NCI-H128 (cell line): ENCODE results near the gene CDK3.
"Not testable (repeated sequence)": the region's sequence is repeated elsewhere in the genome, so short reads cannot be mapped to it uniquely, and the experiment has no call there.

ENCODE experiments used
- DNase-seq: peaks from one replicate; lab custom pipeline; 2025; ENCODE audit not compliant: unreplicated experiment; lab: John Stamatoyannopoulos, UW

Gene CDK3

GRCh38 chr17:76000755-76001521 is at the start of gene CDK3:
Gene CDK3 (plus strand): TSS chr17:76000855. CDS start chr17:76001426, 571 bp downstream.
- no peak for DNase-seq

- no peak for DNase-seq
These were observed 49.6 kb upstream of the CDK3 start for GRCh38 chr17:75950855-75951554.

- no peak for DNase-seq
These were observed 41.4 kb upstream of the CDK3 start for GRCh38 chr17:75959051-75959838.

GRCh38 chr17:75959839-75960511 is 40.7 kb upstream of the CDK3 start:
- DNase-seq, result no peak

- DNase-seq, result no peak
These were observed 35.2 kb upstream of the CDK3 start for GRCh38 chr17:75965468-75965867.

GRCh38 chr17:75969044-75969443 is 31.6 kb upstream of the CDK3 start:
- not testable (repeated sequence) for DNase-seq

- DNase-seq, result no peak
These were observed 30.6 kb upstream of the CDK3 start for GRCh38 chr17:75970011-75970523.

GRCh38 chr17:75970626-75971025 is 30.0 kb upstream of the CDK3 start:
- no peak for DNase-seq

- DNase-seq, result not testable (repeated sequence)
These were observed 25.5 kb upstream of the CDK3 start for GRCh38 chr17:75975187-75975586.

GRCh38 chr17:75975757-75976174 is 24.9 kb upstream of the CDK3 start:
- DNase-seq, result no peak

GRCh38 chr17:75976175-75976848 is 24.3 kb upstream of the CDK3 start:
- no peak for DNase-seq

GRCh38 chr17:75978938-75979704 is 21.5 kb upstream of the CDK3 start, which contains the start of the genes ACOX1 and TEN1:
Gene ACOX1 (minus strand): TSS chr17:75979166. CDS start chr17:75979073, 93 bp downstream.
Gene TEN1 (plus strand): TSS chr17:75979240. CDS start chr17:75986193, 6,953 bp downstream.
- peak; percentile 75 for DNase-seq

GRCh38 chr17:75979705-75980187 is 20.9 kb upstream of the CDK3 start:
- DNase-seq, result no peak

- DNase-seq, result no peak
These were observed 20.3 kb upstream of the CDK3 start for GRCh38 chr17:75980188-75981018.

- no peak for DNase-seq
These were observed 19.5 kb upstream of the CDK3 start for GRCh38 chr17:75981019-75981615.

GRCh38 chr17:75983501-75984181 is 17.0 kb upstream of the CDK3 start:
- no peak for DNase-seq

- DNase-seq, result no peak
These were observed 14.7 kb upstream of the CDK3 start for GRCh38 chr17:75985986-75986385.
